HL-60 (cell line): ENCODE measurements around the gene HLCS.
A peak's percentile ranks its signal among the peaks of the same experiment; 100 is the strongest.

Source experiments
- DNase-seq, 2 experiments: peaks; one replicate each; pipeline ENCODE4 v3.0.0-alpha.2; 2010 to 2020; ENCODE audit warnings: low read depth in 1 of 2, low spot score in 1 of 2
- H3K27ac ChIP-seq: fragments of 250-450 bp; sonication (Bioruptor Pico); replicated peaks from 2 replicates; pipeline ENCODE4 v1.5.1; 2020; ENCODE audit warnings: mild to moderate bottlenecking, moderate library complexity
- H3K27me3 ChIP-seq: fragments of 250-450 bp; sonication (Bioruptor Pico); 2 replicates; pipeline ENCODE4 v1.5.1; 2021; ENCODE audit warnings: mild to moderate bottlenecking, moderate library complexity; ENCODE audit not compliant: insufficient read depth, poor library complexity, severe bottlenecking
- H3K4me3 ChIP-seq: replicated peaks from 2 replicates; pipeline ENCODE4 v1.5.1; 2011; ENCODE audit warnings: mild to moderate bottlenecking, control low read depth, low read length; ENCODE audit not compliant: insufficient read depth
- CTCF ChIP-seq: IDR thresholded peaks from one replicate; pipeline ENCODE4 v1.5.1; 2011; ENCODE audit warnings: low read length, control low read depth, inconsistent platforms; ENCODE audit not compliant: insufficient read depth
- GABPA ChIP-seq: IDR thresholded peaks from 2 replicates; pipeline ENCODE4 v1.6.1; 2012; ENCODE audit warnings: low read depth
- POLR2AphosphoS5 ChIP-seq: IDR thresholded peaks from 2 replicates; pipeline ENCODE4 v1.6.1; 2012; ENCODE audit warnings: low read depth
- SPI1 ChIP-seq: IDR thresholded peaks from 2 replicates; pipeline ENCODE4 v1.6.1; 2012; ENCODE audit warnings: low read depth, mild to moderate bottlenecking, borderline replicate concordance
- TF ChIP-seq, protein P1 (sequence below): IDR thresholded peaks from 2 replicates; pipeline ENCODE4 v1.6.1; 2012; ENCODE audit warnings: low read depth; ENCODE audit not compliant: insufficient replicate concordance

Gene HLCS

GRCh38 chr21:36918291-36918690 is 48.2 kb downstream of the HLCS start:
- H3K4me3 ChIP-seq: no peak overlapping the region
- TF ChIP-seq POLR2AphosphoS5: no peak
- TF ChIP-seq, protein P1, sequence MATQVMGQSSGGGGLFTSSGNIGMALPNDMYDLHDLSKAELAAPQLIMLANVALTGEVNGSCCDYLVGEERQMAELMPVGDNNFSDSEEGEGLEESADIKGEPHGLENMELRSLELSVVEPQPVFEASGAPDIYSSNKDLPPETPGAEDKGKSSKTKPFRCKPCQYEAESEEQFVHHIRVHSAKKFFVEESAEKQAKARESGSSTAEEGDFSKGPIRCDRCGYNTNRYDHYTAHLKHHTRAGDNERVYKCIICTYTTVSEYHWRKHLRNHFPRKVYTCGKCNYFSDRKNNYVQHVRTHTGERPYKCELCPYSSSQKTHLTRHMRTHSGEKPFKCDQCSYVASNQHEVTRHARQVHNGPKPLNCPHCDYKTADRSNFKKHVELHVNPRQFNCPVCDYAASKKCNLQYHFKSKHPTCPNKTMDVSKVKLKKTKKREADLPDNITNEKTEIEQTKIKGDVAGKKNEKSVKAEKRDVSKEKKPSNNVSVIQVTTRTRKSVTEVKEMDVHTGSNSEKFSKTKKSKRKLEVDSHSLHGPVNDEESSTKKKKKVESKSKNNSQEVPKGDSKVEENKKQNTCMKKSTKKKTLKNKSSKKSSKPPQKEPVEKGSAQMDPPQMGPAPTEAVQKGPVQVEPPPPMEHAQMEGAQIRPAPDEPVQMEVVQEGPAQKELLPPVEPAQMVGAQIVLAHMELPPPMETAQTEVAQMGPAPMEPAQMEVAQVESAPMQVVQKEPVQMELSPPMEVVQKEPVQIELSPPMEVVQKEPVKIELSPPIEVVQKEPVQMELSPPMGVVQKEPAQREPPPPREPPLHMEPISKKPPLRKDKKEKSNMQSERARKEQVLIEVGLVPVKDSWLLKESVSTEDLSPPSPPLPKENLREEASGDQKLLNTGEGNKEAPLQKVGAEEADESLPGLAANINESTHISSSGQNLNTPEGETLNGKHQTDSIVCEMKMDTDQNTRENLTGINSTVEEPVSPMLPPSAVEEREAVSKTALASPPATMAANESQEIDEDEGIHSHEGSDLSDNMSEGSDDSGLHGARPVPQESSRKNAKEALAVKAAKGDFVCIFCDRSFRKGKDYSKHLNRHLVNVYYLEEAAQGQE: no peak
- TF ChIP-seq GABPA: no peak
- no peak for TF ChIP-seq SPI1
- TF ChIP-seq CTCF: no peak
- H3K27me3 ChIP-seq: no peaks in the 10 kb centered on the region
- DNase-seq: no peak
- H3K27ac ChIP-seq: no peak overlapping the region

DNA sequence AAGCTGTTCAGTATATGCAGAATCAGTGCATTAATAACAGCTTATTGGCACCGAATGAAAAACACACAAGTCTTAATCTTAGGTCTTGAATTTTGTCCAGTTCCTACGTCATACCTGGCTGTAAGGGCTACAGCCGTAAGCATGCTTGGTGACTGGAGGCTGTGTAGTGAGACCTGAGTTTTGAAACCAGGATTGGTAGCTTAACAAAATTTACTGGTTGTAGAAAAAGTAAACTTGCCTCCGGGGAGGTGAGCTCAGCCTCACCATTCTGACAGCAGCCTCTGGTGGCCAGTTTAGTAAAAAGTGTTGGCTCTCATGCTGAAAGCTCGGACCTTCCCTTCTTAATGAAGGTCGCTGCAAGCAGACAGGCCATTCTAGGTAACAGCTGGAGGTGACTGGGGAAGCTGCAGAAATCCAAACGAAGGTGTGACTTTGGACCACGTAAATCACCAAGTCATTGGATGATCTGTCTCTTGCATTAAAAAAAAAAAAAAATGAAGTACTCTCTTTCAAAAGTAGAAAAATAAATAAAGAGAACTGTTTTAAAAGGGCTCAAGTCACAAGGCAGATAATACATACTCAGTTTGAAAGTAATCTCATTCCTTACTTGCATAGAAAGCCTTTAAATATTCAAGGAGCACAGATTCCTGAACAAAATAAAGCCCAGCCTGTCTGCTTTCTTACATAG is 48.9 kb downstream of the HLCS start:
- Histone ChIP-seq H3K27me3 (peaks cover 2% of the 10 kb centered on the region), H3K27ac (no peak overlapping the region), H3K4me3 (no peak overlapping the region)
- TF ChIP-seq CTCF (peak; percentile 15), GABPA (no peak)
- DNase-seq: no peak

DNA sequence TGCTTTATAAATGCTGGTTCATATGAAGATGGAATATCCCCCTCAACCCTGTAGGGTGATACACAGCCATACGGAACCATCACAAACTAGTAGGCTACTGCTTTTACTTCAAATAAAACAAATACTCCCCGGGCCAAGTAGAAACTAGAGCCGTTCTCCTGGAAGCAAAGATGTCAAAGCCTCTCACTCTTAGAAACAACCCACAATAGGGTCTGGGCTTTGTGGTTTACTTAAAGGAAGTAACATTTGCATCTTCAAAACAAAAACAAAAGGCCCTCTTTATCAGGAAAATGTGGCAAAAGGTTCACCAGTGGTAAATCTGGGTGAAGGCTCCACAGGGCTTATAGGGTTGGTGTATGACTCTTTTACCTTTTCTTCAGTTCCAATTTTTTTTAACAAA is 49.8 kb downstream of the HLCS start:
- Histone ChIP-seq H3K27ac (no peak overlapping the region), H3K4me3 (no peak overlapping the region), H3K27me3 (peaks cover 2% of the 10 kb centered on the region)
- TF ChIP-seq CTCF (no peak), GABPA (no peak), SPI1 (no peak), POLR2AphosphoS5 (no peak)
- TF ChIP-seq, protein P1: no peak
- no peak for DNase-seq

GRCh38 chr21:36915696-36916245 is 50.7 kb downstream of the HLCS start:
- no peak overlapping the region for H3K4me3 ChIP-seq
- no peak for DNase-seq
- H3K27ac ChIP-seq: no peak overlapping the region
- no peak for TF ChIP-seq POLR2AphosphoS5
- TF ChIP-seq GABPA: no peak
- TF ChIP-seq CTCF: no peak
- TF ChIP-seq, protein P1: no peak
- no peak for TF ChIP-seq SPI1
- H3K27me3 ChIP-seq: peaks cover 2% of the 10 kb centered on the region
